Keratinocyte (primary cell): ENCODE measurements around the gene SREBF1. TPM values are rescaled to one million over a fixed set of nuclear protein-coding genes. Genes with fewer than 3 reads are reported as not detected.

Source experiments
- DNase-seq: peaks from one replicate; pipeline ENCODE4 v3.0.0-alpha.2; 2011; ENCODE audit warnings: low read depth, missing footprints, low spot score
- FAIRE-seq: peaks from 2 replicates; lab custom pipeline; 2011; peaks lifted over from hg19 to GRCh38; lab: Jason Lieb, UNC
- H2AFZ ChIP-seq: 2 replicates; pipeline ENCODE4 v1.6.0; 2012; ENCODE audit warnings: low read length, control low read depth, inconsistent platforms; ENCODE audit not compliant: control insufficient read depth
- H3K27ac ChIP-seq: 2 replicates; pipeline ENCODE4 v1.5.1; 2011; ENCODE audit warnings: low read length; ENCODE audit not compliant: control insufficient read depth, insufficient read depth
- H3K27me3 ChIP-seq: 3 replicates; pipeline ENCODE4 v1.6.0; 2011; ENCODE audit warnings: low read length; ENCODE audit not compliant: control insufficient read depth, insufficient read depth; ENCODE audit errors: extremely low read depth
- H3K36me3 ChIP-seq, 2 experiments: 2 replicates in 1 of 2; 3 replicates in 1 of 2; pipeline ENCODE4 v1.5.1; 2011; ENCODE audit warnings: low read length in 2 of 2, mild to moderate bottlenecking in 1 of 2; ENCODE audit not compliant: control insufficient read depth in 2 of 2, insufficient read depth in 2 of 2; ENCODE audit errors: extremely low read depth in 1 of 2
- H3K4me1 ChIP-seq: 3 replicates; pipeline ENCODE4 v1.5.1; 2011; ENCODE audit warnings: low read length; ENCODE audit not compliant: control insufficient read depth, insufficient read depth; ENCODE audit errors: extremely low read depth
- H3K4me2 ChIP-seq: 3 replicates; pipeline ENCODE4 v1.6.0; 2011; ENCODE audit warnings: low read depth, low read length; ENCODE audit not compliant: control insufficient read depth, insufficient read depth; ENCODE audit errors: extremely low read depth
- H3K4me3 ChIP-seq, 3 experiments: fragments of 200-600 bp in 1 of 3; sonication (generic) in 1 of 3; 2 replicates in 2 of 3; 3 replicates in 1 of 3; pipeline ENCODE4 v1.5.1; 2011 to 2016; ENCODE audit warnings: low read length in 3 of 3, mild to moderate bottlenecking in 3 of 3, control low read depth in 2 of 3, inconsistent platforms in 1 of 3, low read depth in 1 of 3, mixed read lengths in 1 of 3, mixed run types in 1 of 3, moderate library complexity in 1 of 3; ENCODE audit not compliant: control insufficient read depth in 2 of 3, insufficient read depth in 2 of 3; ENCODE audit errors: extremely low read depth in 1 of 3
- H3K79me2 ChIP-seq: 2 replicates; pipeline ENCODE4 v1.6.0; 2012; ENCODE audit warnings: low read length; ENCODE audit not compliant: control insufficient read depth, insufficient read depth
- H3K9ac ChIP-seq: 3 replicates; pipeline ENCODE4 v1.6.0; 2011; ENCODE audit warnings: low read length; ENCODE audit not compliant: control insufficient read depth, insufficient read depth; ENCODE audit errors: extremely low read depth
- H3K9me1 ChIP-seq: 3 replicates; pipeline ENCODE4 v1.6.0; 2011; ENCODE audit warnings: low read length; ENCODE audit not compliant: control insufficient read depth, insufficient read depth; ENCODE audit errors: extremely low read depth
- H3K9me3 ChIP-seq: 2 replicates; pipeline ENCODE4 v1.5.1; 2012; ENCODE audit warnings: low read depth, low read length; ENCODE audit not compliant: control insufficient read depth
- H4K20me1 ChIP-seq: 3 replicates; pipeline ENCODE4 v1.6.0; 2011; ENCODE audit warnings: low read length; ENCODE audit not compliant: control insufficient read depth, insufficient read depth; ENCODE audit errors: extremely low read depth
- EZH2 ChIP-seq: IDR thresholded peaks from one replicate; pipeline ENCODE4 v1.6.1; 2012; ENCODE audit warnings: inconsistent platforms, mild to moderate bottlenecking, low read length, moderate library complexity
- dilution Hi-C: fragments of 300-500 bp; cut with MboI; formaldehyde crosslinking; loops from one replicate; pipeline ENCODE4 v1.7.0; 2020; ENCODE audit warnings: low sequenced_read_pairs; ENCODE audit not compliant: extremely low pct_ligation_motif_present
- polyA plus RNA-seq, 5 experiments: library from polyadenylated mRNA; depleted of rRNA in 3 of 5; stranded (reverse) in 3 of 5; stranded (forward) in 1 of 5; unstranded in 1 of 5; fragments of >200 nt; gene quantifications; 1 replicate in 1 of 5; 2 replicates in 3 of 5; 3 replicates in 1 of 5; pipeline versions ENCODE4 v1.2.1 to v1.2.3, GENCODE V29; 2011 to 2012; ENCODE audit warnings: missing spikeins in 2 of 5, low read depth in 1 of 5, low replicate concordance in 1 of 5
- TF ChIP-seq, protein P1 (sequence below), 3 experiments: IDR thresholded peaks in 1 of 3; conservative IDR thresholded peaks in 1 of 3; optimal IDR thresholded peaks in 1 of 3; 2 replicates in 2 of 3; 3 replicates in 1 of 3; pipeline versions ENCODE3 to v1.5.1; 2011; ENCODE audit warnings: low read length in 3 of 3, mild to moderate bottlenecking in 3 of 3, moderate library complexity in 2 of 3, control low read depth in 1 of 3, inconsistent platforms in 1 of 3; ENCODE audit not compliant: insufficient read depth in 2 of 3; ENCODE audit errors: extremely low read depth in 1 of 3

The SREBF1 gene
- polyA plus RNA-seq, 1 donor (not counting 4 experiments of a cell fraction or from before 2014, with no cell fraction given): 51.7 TPM

DNA sequence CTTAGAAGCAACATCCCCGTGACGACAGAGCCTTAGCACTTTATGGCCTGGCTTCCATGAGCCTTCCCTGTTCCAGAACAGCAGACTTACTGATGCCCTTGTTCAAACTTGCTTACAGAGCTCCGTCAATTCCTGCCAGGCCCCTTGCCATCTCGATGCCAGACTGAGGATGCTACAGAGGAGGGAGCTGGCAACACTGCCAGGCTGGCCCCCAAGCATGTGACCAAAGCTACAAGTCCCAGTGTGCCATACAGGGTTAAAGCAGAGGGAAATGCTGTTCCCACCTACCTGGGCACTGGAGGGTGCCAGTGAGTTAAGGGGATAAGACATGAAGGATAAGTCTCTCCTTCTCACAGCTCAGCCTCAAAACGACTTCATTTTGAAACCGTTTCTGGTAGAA is 33.5 kb upstream of the SREBF1 start:
- H3K9ac ChIP-seq: no peak overlapping the region
- H3K27me3 ChIP-seq: no peaks in the 10 kb centered on the region
- peaks cover 25 to 33% of the 10 kb centered on the region in 2 experiments for H3K36me3 ChIP-seq
- H3K79me2 ChIP-seq: no peaks in the 10 kb centered on the region
- no peaks in the 10 kb centered on the region for H4K20me1 ChIP-seq
- peaks cover 2% of the 10 kb centered on the region for H3K9me1 ChIP-seq
- no peak overlapping the region for H3K4me2 ChIP-seq
- no peak overlapping the region for H3K27ac ChIP-seq
- dilution Hi-C loops: no loop called here
- H3K4me3 ChIP-seq: no peak overlapping the region
- no peaks in the 10 kb centered on the region for H3K9me3 ChIP-seq
- H3K4me1 ChIP-seq: peaks cover 11% of the 10 kb centered on the region
- no peak overlapping the region for H2AFZ ChIP-seq
- TF ChIP-seq EZH2: no peak
- TF ChIP-seq, protein P1, sequence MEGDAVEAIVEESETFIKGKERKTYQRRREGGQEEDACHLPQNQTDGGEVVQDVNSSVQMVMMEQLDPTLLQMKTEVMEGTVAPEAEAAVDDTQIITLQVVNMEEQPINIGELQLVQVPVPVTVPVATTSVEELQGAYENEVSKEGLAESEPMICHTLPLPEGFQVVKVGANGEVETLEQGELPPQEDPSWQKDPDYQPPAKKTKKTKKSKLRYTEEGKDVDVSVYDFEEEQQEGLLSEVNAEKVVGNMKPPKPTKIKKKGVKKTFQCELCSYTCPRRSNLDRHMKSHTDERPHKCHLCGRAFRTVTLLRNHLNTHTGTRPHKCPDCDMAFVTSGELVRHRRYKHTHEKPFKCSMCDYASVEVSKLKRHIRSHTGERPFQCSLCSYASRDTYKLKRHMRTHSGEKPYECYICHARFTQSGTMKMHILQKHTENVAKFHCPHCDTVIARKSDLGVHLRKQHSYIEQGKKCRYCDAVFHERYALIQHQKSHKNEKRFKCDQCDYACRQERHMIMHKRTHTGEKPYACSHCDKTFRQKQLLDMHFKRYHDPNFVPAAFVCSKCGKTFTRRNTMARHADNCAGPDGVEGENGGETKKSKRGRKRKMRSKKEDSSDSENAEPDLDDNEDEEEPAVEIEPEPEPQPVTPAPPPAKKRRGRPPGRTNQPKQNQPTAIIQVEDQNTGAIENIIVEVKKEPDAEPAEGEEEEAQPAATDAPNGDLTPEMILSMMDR (optimal IDR thresholded peaks at IDR 0.05 in 1 of 3, IDR thresholded peaks at IDR 0.05 in 1 of 3, conservative IDR thresholded peaks at IDR 0.05 in 1 of 3; ENCODE audit: extremely low read depth in 1 of 3, insufficient read depth in 2 of 3, low read length in 3 of 3): peak in 2 of 3 experiments; percentile 24 to 71
- no peak for DNase-seq
- peak; percentile 87 for FAIRE-seq

DNA sequence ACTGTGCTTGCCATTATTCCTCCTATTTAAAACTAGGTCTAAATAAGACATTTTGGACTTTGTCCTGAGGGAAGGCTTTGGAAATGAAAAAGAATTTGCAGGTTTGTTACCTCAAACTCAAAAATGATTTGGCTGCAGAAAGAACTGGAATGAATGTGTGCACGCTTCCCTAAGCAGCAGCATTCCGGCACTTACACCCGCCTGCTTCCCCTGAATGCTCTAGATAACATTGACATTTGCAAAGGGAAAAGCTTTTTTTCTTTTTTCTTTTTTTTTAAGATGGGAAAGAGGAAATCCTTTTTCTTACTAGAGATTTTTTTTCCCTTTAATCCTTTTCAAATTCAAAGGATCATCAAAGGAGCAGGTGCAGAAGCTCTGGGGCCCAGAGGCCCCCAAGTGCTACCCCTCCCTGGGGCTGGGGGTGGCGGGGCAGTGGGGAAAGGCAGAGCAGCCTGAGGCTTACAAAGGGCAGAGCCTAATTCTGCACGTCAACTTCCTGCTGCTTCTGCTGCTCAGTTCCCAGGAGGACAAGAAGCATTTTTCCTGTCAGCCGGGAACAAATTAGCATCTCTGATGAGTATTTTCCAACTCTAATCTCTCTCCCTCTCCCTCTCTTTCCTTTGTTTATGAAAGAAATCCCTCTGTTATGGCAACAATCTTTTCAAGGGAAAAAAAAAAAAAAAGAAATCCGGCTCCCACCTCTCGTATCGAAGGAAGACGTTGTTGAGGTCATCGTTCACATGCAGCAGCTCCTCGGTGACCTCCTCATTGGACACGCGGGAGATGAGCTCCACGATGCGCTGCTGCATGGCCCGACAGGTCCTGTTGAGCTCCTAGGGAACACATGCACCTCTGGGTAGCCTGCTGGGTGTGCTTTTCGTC is 32.1 kb upstream of the SREBF1 start:
- no peak overlapping the region for H2AFZ ChIP-seq
- no peak overlapping the region for H3K27ac ChIP-seq
- H3K4me3 ChIP-seq: no peak overlapping the region
- H3K79me2 ChIP-seq: no peaks in the 10 kb centered on the region
- peaks cover 2% of the 10 kb centered on the region for H3K9me1 ChIP-seq
- H4K20me1 ChIP-seq: no peaks in the 10 kb centered on the region
- TF ChIP-seq, protein P1 (optimal IDR thresholded peaks at IDR 0.05 in 1 of 3, IDR thresholded peaks at IDR 0.05 in 1 of 3, conservative IDR thresholded peaks at IDR 0.05 in 1 of 3; ENCODE audit: extremely low read depth in 1 of 3, insufficient read depth in 2 of 3, low read length in 3 of 3): no peak
- no peak for TF ChIP-seq EZH2
- H3K9me3 ChIP-seq: no peaks in the 10 kb centered on the region
- DNase-seq (no peak), FAIRE-seq (no peak)
- no peak overlapping the region for H3K9ac ChIP-seq
- peaks cover 25 to 33% of the 10 kb centered on the region in 2 experiments for H3K36me3 ChIP-seq
- no peaks in the 10 kb centered on the region for H3K27me3 ChIP-seq
- peaks cover 8% of the 10 kb centered on the region for H3K4me1 ChIP-seq
- dilution Hi-C loops: no loop called here
- H3K4me2 ChIP-seq: no peak overlapping the region
